Heart left ventricle (tissue), 13 donors: ENCODE measurements around the gene MALRD1.

Experiments
- CTCF ChIP-seq, 12 donors: fragments of 200-600 bp; sonication (generic) in 4 of 12; IDR thresholded peaks; one replicate each; pipeline versions ENCODE4 v1.5.0 to v1.8.0; 2018 to 2022; ENCODE audit warnings: antibody characterized with exemption in 12 of 12, mild to moderate bottlenecking in 5 of 12
- POLR2A ChIP-seq, 2 donors: fragments of 450-650 bp; IDR thresholded peaks; one replicate each; pipeline ENCODE4 v1.6.1; 2017; ENCODE audit warnings: antibody characterized with exemption in 2 of 2, mild to moderate bottlenecking in 2 of 2, moderate library complexity in 2 of 2
- donor health status: ischemic (EF 13 %, LVEDD 7.1; RV severe dilation, severe dysfunction).
- donor health status: DM: no; HTN: yes; CAD: no.
- donor health status: DM: no; HTN: no; CAD: no.
- donor health status: ischemic (EF 25% LVEDD 6.9; RV normal size, moderate dysfunction).
- donor health status: ischemic (EF 25% LVEDD 5.7; RV mildly dilated, moderate dysfunction).
- donor health status: ischemic (EF 35%, LVEDD 5.7; RV mildly dilated, moderate dysfunction).
- donor health status: nonischemic (EF 11% LVEDD 7.7; RV severe dilation, severe dysfunction).
- donor health status: DM: yes; HTN: yes; CAD: no.
- donor health status: PGD.
- donor health status: ischemic (EF 29% LVEDD 5.4; RV normal size, mild dysfunction).
- donor health status: nonischemic (EF 23%, LVEDD 6.1; RV moderate dilation, normal function).

DNA sequence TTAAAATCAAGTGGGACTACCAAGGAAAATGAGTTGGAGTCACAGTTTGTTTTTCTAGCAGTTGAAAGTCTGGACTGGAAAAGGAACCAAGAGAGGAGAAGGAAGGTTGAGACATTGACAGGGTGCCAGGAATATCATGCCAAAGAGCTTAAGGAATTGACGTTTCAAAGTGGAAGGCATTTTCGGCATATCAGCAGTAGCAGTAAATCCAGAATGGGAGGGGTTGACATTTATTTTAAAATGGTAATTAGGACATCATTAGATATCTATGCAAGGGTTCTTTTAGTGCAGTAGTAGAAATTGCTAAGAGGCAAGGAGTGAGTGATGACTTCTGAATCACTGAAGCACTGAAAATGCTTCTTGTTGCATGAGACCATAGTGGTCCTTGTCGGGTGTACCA is 431.8 kb downstream of the MALRD1 start:
- TF ChIP-seq CTCF (IDR thresholded peaks at IDR 0.05) (no peak), POLR2A (IDR thresholded peaks at IDR 0.05) (no peak)
